Activated CD8-positive, alpha-beta memory T cell treated with anti-CD3 and anti-CD28 coated beads for 36 hours (primary cell): Measurements from ENCODE around the gene DAB1. TPM values are rescaled to one million over a fixed set of nuclear protein-coding genes. Genes with fewer than 3 reads are reported as not detected.

ENCODE experiments used
- CTCF ChIA-PET: fragments of 350-600 bp; sonication (Branson Sonifier 250); formaldehyde crosslinking; loops from one replicate; lab custom pipeline; 2021; ENCODE audit warnings: antibody characterized with exemption; lab: Charles Lee
- POLR2A ChIA-PET: fragments of 350-600 bp; sonication (Branson Sonifier 250); formaldehyde crosslinking; loops from one replicate; lab custom pipeline; 2021; ENCODE audit warnings: antibody characterized with exemption; lab: Charles Lee
- total RNA-seq, 2 experiments: library from RNA; stranded (reverse); gene quantifications; one replicate each; pipeline ENCODE4 v1.2.3, GENCODE V29; 2021

The DAB1 gene
- total RNA-seq, 2 experiments from 2014 or later: not detected

DNA sequence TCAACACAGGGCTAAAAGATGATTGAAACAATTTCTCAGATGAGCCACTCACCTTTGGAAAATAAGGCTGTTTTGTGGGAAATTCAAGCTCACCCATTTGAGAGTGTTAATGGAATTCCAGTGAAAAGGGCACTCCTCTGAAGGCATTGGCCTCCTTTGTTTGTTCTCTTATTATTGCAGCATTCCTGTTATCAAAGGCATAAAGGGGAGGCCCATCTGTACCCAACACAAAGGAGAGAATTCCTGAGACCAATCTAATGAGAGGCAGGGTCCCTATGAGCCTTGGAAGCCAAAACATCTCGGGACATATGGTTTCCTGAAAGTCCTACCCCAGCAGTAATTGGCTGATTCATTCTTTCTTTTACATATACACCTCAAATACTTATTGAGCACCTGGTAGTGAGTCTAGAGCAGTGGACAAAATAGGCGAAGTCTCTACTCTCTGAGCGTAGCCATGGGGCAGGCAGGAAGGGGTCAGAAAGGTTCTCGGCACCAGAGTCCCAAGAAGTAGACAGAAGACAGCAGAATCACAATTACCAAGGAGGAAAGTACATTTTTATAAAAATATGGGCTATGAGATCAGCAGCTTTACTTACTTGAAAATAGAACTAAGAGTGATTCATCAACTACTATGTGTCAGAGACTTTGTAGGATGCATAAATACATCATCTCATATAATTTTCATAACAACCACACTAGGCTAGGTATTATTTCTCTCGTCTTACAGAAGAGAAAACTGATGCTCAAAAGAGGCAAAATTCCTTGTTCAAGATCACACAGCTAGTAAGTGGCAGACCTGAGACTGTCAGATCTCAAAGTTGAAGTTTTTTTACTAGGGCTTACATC, 218.7 kb downstream of the DAB1 start:
- CTCF ChIA-PET: no interaction called here
- POLR2A ChIA-PET: no interaction called here

- ChIA-PET CTCF (no interaction called here), POLR2A (no interaction called here)
Measured at GRCh38 chr1:57204091-57204490, 219.8 kb downstream of the DAB1 start.

DNA sequence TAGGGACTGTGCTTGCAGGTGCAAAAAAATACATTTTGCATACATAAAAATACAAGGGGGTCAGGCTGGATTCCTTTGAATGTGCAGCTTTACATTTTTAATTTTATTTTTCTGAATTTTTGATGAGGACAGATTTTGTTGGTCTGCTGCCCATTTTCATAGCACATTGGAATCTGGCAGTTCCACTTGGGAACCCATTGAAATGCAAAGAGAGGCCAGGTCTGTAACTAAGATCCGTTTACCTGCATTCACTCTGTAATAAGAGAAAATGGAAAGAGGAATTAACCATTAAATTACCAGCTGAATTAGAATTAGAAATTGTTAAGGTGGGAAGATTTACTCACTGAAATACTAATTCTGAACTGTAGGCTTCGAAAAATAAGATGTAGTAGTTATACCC, 221.6 kb downstream of the DAB1 start:
- POLR2A ChIA-PET: no interaction called here
- CTCF ChIA-PET: no interaction called here

DNA sequence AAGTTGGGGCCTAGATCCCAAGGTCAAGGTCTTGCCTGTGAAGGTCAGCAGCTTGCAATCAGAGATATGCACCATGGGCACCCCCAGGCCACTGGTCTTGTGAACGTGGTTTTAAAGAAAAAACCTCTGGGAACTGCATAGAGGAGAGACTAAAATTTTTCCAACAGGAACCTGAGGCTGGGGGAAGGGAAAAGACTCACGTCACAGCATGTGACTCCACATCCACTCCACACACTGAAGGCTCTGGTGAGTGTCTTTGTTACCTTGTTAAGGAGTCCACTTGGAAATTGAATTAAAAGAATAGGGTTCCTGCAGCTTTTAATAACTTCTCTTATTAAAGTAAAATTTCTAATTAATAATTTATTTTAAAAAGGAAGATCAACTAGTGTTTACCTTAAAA, 224.9 kb downstream of the DAB1 start:
- ChIA-PET POLR2A (no interaction called here), CTCF (no interaction called here)

- POLR2A ChIA-PET: no interaction called here
- CTCF ChIA-PET: no interaction called here
Measured at GRCh38 chr1:57195436-57195941, 228.4 kb downstream of the DAB1 start.

DNA sequence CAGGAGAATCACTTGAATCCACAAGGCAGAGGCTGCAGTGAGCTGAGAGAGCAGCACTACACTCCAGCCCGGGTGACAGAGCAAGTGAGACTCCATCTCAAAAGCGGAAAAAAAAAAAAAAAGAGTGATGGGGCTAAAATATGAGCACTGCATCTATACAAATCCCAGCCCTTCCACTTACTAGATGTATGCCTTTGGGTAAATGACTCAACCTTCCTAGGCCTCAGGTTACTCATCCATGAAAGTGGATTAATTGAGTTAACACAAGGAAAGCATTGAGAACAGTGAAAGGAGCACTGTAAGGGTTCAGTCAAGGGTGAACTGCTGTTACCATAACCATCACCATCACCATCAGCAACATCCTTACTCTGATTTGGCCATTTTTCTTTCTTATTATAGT, 231.6 kb downstream of the DAB1 start:
- ChIA-PET POLR2A (no interaction called here), CTCF (no interaction called here)

GRCh38 chr1:57190898-57191297, 233.0 kb downstream of the DAB1 start:
- POLR2A ChIA-PET: no interaction called here
- CTCF ChIA-PET: no interaction called here

GRCh38 chr1:57188168-57188567, 235.7 kb downstream of the DAB1 start:
- CTCF ChIA-PET: no interaction called here
- POLR2A ChIA-PET: no interaction called here

DNA sequence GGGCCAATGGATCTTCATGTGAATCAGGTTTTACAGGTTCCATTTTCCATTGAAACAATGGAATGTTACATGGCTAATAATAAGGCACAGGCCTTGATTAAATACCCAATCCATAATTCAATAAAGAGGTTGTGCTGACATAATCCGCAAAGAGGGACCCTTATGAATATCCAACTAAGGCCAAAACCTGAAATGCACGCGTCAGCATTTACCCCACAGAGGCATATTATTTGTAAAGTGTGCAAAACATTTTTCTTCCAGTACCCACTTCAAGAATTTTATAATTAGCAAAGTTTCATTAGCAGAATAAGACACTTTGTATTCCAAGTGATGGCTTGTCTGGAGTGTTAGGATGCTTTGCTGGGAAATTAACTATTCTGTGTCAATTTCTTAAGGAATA, 237.4 kb downstream of the DAB1 start:
- ChIA-PET POLR2A (no interaction called here), CTCF (no interaction called here)

DNA sequence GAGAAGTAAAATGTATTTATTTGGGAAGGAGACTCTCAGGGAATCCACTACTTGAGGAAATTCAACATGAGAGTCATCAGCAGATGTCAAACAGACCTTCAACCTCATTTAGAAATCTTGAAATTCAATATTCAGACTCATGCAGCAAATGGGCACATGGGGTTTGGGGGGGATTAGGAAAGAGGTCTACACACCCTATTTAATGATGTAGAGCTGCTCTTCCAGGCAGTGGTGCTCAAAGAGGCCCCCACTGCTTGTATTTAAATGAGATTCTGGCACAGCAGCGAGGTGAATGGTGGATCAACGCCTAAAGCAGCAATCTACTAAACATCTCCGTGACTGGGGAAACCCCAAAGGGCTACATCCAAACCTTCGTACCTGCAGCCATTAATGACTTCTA, 244.9 kb downstream of the DAB1 start:
- POLR2A ChIA-PET: no interaction called here
- CTCF ChIA-PET: no interaction called here

DNA sequence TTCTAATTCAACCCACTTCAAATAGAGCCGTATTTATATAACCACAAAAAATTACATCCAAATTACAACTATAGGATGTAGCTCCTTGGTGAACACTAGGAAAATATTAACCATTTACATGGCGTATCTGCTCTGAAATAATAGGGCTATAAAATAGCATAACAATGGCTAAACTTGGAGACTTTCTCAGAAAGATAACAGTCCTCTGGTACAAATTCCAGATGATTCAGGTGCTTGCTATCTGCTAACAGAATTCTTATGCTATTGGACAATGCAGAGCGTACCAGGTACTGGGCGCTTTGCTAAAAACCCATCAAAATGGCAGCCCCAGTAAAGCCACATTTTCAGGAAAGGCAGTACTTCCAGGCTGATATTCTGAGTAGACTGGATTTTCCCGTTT, 248.4 kb downstream of the DAB1 start:
- ChIA-PET POLR2A (no interaction called here), CTCF (interaction anchor here (0.7 kb wide), 1 partner anchor 211 kb away, joined by 3 read pairs; no protein-coding TSS in a partner anchor)

DNA sequence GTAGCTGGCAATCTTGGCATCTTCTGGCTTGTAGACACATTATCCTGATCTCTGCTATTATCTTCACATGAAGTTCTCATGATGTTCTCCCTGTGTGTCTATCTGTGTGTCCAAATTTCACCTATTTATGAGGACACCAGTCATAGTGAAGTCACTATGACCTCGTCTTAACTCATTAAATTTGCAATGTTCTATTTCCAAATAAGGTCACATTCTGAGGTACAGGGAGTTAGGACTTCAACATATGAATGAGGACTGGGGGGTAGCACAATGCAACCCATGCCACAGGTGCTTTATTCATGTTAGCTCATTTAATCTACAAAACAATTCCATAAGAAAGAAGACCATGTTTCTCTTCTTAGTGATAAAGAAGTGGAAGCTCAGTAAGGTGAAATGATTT, 251.8 kb downstream of the DAB1 start:
- ChIA-PET POLR2A (no interaction called here), CTCF (no interaction called here)

GRCh38 chr1:57167997-57168396, 255.9 kb downstream of the DAB1 start:
- ChIA-PET POLR2A (no interaction called here), CTCF (no interaction called here)

DNA sequence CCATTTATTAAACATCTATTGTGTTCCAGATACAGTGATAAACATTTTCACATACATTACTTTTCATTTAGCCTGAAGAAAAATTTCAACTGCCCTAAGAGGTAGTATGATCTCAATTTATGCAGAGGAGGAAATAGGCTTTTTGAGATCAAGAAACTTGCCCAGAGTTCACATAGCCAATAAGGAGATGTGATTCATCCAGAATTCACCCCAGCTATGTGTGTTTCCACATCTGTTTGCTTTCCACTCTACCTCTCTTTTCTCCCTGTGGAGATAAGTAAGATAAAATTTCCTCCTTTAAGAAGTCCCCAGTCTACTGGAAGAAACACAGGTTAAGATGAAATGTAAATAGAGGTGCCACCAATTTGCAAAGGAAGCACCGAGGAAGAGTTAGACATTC, 258.3 kb downstream of the DAB1 start:
- ChIA-PET CTCF (no interaction called here), POLR2A (no interaction called here)

DNA sequence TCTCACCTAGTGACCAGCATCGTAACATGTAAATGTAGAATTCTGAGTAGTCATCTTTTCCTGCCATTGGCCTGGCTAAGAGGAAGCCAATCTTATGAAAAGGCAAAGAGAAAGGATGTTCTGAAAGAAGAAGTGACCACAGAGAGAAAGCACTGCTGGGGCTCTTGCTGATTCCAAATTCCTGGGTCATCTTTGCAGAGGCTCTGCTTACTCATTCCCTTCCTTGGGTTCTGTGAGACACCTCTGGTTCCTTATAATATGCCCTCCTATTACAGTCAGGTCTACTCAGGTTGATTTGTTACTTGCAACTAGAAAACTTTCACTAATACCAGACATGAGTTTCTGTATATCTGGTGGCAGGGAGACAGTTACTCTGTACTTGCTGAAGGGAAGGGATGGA, 259.3 kb downstream of the DAB1 start:
- CTCF ChIA-PET: no interaction called here
- POLR2A ChIA-PET: no interaction called here

GRCh38 chr1:57163789-57164188, 260.1 kb downstream of the DAB1 start:
- CTCF ChIA-PET: no interaction called here

GRCh38 chr1:57163325-57163724, 260.5 kb downstream of the DAB1 start:
- ChIA-PET POLR2A (no interaction called here), CTCF (no interaction called here)

More at GRCh38 chr1:57163789-57164188, 260.1 kb downstream of the DAB1 start:
- POLR2A ChIA-PET: no interaction called here

- ChIA-PET POLR2A (no interaction called here), CTCF (no interaction called here)
Measured at GRCh38 chr1:57162607-57163261, 261.1 kb downstream of the DAB1 start.

DNA sequence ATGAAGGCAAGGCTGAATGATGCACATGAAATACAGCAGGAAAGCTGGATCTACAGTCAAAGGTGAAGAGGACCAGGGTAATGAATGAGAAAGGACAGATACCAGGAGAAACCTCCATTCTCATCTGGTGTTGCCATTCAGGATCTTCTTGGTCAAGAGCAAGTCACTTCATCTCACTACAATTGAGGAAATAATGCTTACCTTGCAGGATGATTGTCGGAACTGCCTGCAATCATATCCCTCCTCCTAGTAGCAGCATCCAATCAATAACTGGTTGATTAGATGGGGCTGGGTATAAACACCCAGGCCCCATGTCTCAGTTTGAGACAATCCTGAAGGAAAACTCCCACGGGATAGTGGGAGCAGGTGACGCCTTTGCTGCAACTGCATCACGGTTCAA, 263.3 kb downstream of the DAB1 start:
- CTCF ChIA-PET: no interaction called here
- POLR2A ChIA-PET: no interaction called here

DNA sequence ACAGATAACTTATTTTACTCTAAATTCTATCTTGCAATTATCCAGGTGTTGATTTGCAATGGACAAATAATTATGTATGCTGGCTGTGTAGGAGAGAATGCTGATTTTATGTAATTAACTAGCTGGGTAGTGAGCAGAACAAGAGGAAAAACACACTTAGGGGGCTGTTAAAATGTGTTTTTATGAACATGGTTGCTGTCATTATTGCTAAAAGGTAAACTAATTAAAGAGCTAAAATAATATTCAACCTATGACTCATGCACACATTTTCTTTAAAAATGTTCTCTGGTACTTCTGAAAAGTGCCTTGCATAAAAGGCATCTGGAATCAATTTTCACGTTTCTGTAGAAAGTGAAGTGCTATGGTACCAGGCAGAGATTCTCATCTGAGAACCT, 265.3 kb downstream of the DAB1 start:
- POLR2A ChIA-PET: no interaction called here

More for the DNA sequence above, 265.3 kb downstream of the DAB1 start:
- CTCF ChIA-PET: no interaction called here
